HG03457 (cell line): Measurements from ENCODE around the gene MICALL1.

Experiments
- ATAC-seq: cut with Tn5 transposase; IDR thresholded peaks from one replicate; pipeline ENCODE4 v1.9.1; 2021; ENCODE audit warnings: moderate number of reproducible peaks; ENCODE audit not compliant: unreplicated experiment

The MICALL1 gene

DNA sequence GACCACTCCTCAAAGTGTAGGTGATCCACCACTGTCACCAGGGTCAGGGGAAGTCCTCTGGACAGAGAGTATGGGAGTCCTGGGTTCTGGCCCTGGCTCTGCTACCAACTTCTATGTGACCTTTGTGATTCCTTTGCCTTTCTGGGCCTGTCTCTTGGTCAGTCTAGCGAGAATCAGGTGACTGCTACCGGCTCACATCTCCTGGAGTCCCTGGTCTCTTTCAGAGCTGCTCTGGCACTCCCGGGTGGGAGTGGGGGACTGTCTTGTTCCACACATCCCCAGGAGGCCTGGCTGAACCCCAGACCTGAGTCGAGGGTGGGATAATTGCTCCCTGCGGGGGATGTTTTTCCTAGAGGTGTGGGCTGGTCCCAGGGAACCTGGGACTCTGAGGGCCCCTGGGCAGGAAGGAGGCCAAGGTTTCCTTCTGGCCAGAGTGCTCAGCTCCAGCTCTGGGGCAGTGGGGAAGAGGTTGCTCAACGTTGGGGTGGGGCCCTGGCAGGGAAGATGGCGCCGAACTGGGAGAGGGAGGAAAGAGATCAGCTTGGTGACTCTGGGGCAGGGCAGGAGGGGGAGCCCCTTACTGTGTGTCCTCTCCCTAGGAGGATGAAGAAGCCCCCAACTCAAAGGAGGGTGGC lies 76.2 kb downstream of the MICALL1 start:
- ATAC-seq = no peak

DNA sequence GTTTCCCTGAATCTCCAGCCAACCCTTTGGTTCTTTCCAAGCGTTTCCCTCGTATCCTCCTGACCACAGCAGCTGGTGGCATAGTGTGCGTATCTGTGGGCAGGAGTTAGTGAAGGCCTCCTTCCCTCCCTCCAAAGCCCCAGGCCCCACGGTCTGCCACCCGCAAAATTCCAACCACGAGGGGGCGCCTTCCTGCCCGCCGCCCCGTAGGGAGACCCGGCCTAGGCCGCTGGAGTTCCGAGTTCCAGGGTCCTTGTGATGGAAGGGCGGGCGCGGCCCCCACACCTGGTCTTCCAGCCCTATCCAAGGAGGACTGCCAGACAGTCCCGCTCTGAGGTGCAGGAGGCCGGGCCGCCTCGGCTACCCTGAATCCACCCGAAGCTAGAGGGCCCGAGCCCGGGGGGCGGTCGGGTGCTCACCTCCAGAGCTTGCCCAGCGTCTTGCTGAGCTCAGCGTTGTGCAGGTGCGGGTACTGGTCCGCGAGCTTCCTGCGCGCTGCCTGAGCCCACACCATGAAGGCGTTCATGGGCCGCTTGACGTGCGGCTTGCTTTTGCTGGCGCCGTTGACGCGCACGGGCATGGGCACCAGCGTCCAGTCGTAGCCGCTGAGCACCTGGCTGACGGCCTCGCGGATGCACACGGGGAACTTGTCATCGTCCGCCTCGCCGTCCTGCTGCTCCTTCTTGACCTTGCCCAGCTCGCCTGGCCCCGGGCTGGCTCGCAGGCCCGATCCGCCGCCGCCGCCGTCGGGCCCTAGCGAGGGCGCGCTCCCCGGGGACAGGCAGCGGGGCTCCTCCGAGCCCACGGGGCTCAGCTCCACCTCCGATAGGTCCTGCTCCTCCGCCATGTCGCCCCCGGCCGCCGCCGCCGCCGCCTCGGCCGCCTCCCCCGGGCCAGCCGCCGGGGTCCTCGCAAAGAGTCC lies 77.1 kb downstream of the MICALL1 start:
- ATAC-seq = no peak

GRCh38 chr22:37983860-37984791 lies 78.0 kb downstream of the MICALL1 start, which contains the start of gene SOX10:
TSS of gene SOX10 (minus strand) at chr22:37984555. CDS start at chr22:37983784, 771 bp downstream.
- no peak for ATAC-seq

DNA sequence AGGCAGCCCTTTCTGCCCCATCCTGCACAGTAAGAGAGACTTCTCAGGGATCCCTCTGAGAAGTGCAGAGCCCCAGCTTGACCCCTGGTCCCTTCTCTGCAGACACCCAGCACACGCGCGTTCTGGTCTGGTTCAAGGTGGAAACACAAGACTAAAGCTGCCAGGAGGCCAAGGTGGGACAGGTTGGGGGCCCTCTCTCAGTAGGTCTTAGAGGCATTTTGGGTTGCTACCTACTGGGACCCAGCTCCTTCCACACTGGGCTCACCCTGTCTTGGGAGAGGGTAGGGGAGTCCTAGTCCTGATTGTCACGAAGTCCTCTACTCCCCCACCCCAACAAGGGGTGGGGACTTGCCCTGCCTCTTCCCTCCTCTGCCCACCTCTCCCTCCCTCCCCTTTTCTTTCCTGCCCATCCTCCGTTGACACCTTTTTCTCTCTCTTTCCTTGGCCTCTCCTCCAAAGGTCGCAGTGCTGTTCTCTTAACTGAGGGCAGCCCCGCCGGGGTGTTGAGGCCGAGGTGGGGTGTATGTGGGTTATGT lies 79.0 kb downstream of the MICALL1 start:
- ATAC-seq = no peak

- ATAC-seq = no peak
Observed at GRCh38 chr22:37985751-37986281, 79.7 kb downstream of the MICALL1 start.

DNA sequence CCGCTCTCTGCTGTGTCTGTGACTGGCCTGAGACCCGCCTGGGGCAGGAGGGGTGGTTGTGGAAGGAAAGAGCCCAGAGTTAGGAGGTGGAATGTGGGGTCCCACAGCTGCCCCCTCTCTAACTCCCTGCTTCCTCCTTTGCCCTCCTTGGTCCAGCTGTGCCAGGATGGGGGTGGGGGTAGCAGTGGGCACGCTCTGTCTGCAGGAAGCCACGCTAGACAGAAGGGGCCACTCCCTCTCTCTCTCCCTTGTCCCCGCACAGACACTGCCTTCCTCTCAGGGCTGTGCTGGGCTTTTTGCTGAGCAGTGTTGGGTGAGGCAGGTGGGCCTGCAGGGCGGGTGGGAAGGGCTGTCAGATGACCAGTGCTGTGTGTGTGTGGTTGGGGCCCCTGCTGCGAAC lies 80.3 kb downstream of the MICALL1 start:
- ATAC-seq = no peak

DNA sequence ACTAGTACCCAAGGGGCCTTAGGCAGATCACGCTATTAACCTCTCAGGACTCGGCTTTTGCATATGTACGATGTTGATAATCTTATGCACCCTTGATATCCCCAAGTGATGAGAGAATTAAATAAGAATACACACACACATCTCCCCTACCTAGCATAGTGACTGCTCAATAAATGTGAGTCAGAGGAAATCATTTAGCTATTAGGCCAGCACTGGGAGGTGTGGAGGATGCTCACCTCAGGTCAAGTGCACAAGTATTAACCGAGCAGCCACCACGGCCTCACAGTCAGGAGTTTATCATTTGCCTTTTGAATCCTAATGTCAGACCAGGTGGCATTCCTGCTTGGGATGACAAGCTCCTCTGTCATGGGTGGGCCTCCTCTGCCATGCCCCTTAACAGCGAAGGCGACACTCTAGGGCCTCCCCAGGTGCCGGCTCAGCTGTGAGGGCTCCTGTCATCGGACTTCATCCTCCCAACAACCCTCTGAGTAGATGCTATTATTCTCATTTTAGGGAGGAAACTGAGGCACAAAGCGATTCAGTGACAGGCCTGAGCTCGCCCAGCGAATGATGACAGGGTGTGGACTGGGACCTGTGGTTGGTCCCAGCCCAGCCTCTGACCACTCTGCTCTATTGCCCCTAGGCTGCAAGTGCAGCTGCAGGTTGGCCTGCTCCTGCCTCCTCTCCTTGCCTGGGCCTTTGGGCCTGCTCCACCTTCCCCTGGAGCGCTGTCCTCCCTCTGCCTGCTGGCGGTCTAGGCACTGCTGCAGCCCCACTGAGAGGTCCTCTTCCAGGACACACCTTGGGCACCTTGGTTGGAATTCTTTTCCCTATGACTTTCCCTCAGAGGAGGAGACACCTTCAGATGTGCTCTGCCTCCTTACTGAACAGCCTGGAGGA lies 83.3 kb downstream of the MICALL1 start:
- no peak for ATAC-seq

- no peak for ATAC-seq
Observed at GRCh38 chr22:37990301-37990700, 84.2 kb downstream of the MICALL1 start.

- no peak for ATAC-seq
Observed at GRCh38 chr22:37990862-37991261, 84.8 kb downstream of the MICALL1 start.

GRCh38 chr22:37991731-37992442 lies 85.8 kb downstream of the MICALL1 start:
- ATAC-seq = no peak
